HepG2 (cell line): Measurements from ENCODE around the gene OST4. TPM values are rescaled to one million over a fixed set of nuclear protein-coding genes. Genes with fewer than 3 reads are reported as not detected.

Source experiments
- BHLHE40 ChIP-seq: IDR thresholded peaks from 2 replicates; pipeline ENCODE4 v1.6.1; 2011; ENCODE audit warnings: low read length, improper control_type of control experiment
- HES4 ChIP-seq: sonication (generic); formaldehyde crosslinking; IDR thresholded peaks from 2 replicates; pipeline ENCODE4 v1.9.0; 2021; ENCODE audit warnings: mild to moderate bottlenecking, missing genetic modification reagents, borderline replicate concordance
- KLF15 ChIP-seq: sonication (generic); formaldehyde crosslinking; IDR thresholded peaks from 2 replicates; pipeline ENCODE4 v1.8.1; 2023; ENCODE audit warnings: borderline replicate concordance, mild to moderate bottlenecking, inconsistent platforms, missing genetic modification reagents, mixed read lengths
- NFIC ChIP-seq: IDR thresholded peaks from 2 replicates; pipeline ENCODE4 v1.6.1; 2012; ENCODE audit warnings: mild to moderate bottlenecking, low read length, inconsistent platforms
- REXO4 ChIP-seq: sonication (generic); formaldehyde crosslinking; IDR thresholded peaks from 2 replicates; pipeline ENCODE4 v1.8.0; 2022; ENCODE audit warnings: missing genetic modification reagents, mild to moderate bottlenecking, borderline replicate concordance
- SOX13 ChIP-seq, 3 experiments: fragments of 450-650 bp in 1 of 3; sonication (generic) in 1 of 3; formaldehyde crosslinking in 1 of 3; IDR thresholded peaks in 2 of 3; conservative IDR thresholded peaks in 1 of 3; 2 replicates each; pipeline versions ENCODE4 v1.5.0 to v1.6.1; 2016 to 2020; ENCODE audit warnings: antibody characterized with exemption in 1 of 3, mild to moderate bottlenecking in 1 of 3, missing compliant biosample characterization in 1 of 3, missing genetic modification reagents in 1 of 3, moderate library complexity in 1 of 3
- THAP8 ChIP-seq: sonication (generic); formaldehyde crosslinking; IDR thresholded peaks from 2 replicates; pipeline ENCODE4 v1.5.1; 2020; ENCODE audit warnings: missing genetic modification reagents, mild to moderate bottlenecking, borderline replicate concordance
- ZNF501 ChIP-seq: sonication (generic); formaldehyde crosslinking; IDR thresholded peaks from 2 replicates; pipeline ENCODE4 v1.5.1; 2020; ENCODE audit warnings: mild to moderate bottlenecking, moderate library complexity, missing genetic modification reagents
- ZNF589 ChIP-seq: sonication (generic); formaldehyde crosslinking; conservative IDR thresholded peaks from 2 replicates; pipeline ENCODE4 v1.8.0; 2022; ENCODE audit warnings: mild to moderate bottlenecking, moderate library complexity, missing genetic modification reagents
- ZNF780A ChIP-seq: sonication (generic); formaldehyde crosslinking; IDR thresholded peaks from 2 replicates; pipeline ENCODE4 v1.8.0; 2022; ENCODE audit warnings: mild to moderate bottlenecking, missing genetic modification reagents, moderate library complexity
- polyA plus RNA-seq, 8 experiments: library from polyadenylated mRNA; depleted of rRNA in 3 of 8; stranded (reverse) in 7 of 8; unstranded in 1 of 8; fragments of >200 nt; fragmentation: Illumina TruSeq in 4 of 8; extraction: Trizol in 4 of 8; gene quantifications; 2 replicates each; pipeline versions ENCODE4 v1.2.1 to v1.2.3, GENCODE V29; 2011 to 2016; ENCODE audit warnings: low read depth in 4 of 8, missing spikeins in 1 of 8, mixed read lengths in 1 of 8; ENCODE audit not compliant: insufficient read depth in 1 of 8
- total RNA-seq, 5 experiments: library from RNA; depleted of rRNA; stranded (reverse); fragments of >200 nt; fragmentation: Illumina TruSeq; extraction: Trizol; gene quantifications; 2 replicates each; pipeline ENCODE4 v1.2.3, GENCODE V29; 2016; ENCODE audit warnings: low read depth in 1 of 5
- TF ChIP-seq, protein P1 (sequence below): sonication (generic); formaldehyde crosslinking; IDR thresholded peaks from 2 replicates; pipeline ENCODE4 v1.4.0; 2020; ENCODE audit warnings: missing genetic modification reagents, mild to moderate bottlenecking, borderline replicate concordance
- TF ChIP-seq, protein P2 (sequence below): sonication (generic); formaldehyde crosslinking; IDR thresholded peaks from 2 replicates; pipeline ENCODE4 v1.5.0; 2020; ENCODE audit warnings: mild to moderate bottlenecking, missing genetic modification reagents, borderline replicate concordance

OST4 gene
- total and polyA plus RNA-seq, 2 of the 13 experiments (the other 11 are each of a cell fraction or from before 2014, with no cell fraction given), result 498 to 584 TPM

- TF ChIP-seq KLF15 (CRISPR knock-in tag), result 0 out of 2 replicates have a peak, but pooled peaks have one; percentile 26
- no peak for TF ChIP-seq SOX13 (IDR thresholded peaks at IDR 0.05)
- no peak for TF ChIP-seq SOX13 (CRISPR knock-in tag; conservative IDR thresholded peaks at IDR 0.05 in 1 of 2, IDR thresholded peaks at IDR 0.05 in 1 of 2)
- TF ChIP-seq, protein P1, sequence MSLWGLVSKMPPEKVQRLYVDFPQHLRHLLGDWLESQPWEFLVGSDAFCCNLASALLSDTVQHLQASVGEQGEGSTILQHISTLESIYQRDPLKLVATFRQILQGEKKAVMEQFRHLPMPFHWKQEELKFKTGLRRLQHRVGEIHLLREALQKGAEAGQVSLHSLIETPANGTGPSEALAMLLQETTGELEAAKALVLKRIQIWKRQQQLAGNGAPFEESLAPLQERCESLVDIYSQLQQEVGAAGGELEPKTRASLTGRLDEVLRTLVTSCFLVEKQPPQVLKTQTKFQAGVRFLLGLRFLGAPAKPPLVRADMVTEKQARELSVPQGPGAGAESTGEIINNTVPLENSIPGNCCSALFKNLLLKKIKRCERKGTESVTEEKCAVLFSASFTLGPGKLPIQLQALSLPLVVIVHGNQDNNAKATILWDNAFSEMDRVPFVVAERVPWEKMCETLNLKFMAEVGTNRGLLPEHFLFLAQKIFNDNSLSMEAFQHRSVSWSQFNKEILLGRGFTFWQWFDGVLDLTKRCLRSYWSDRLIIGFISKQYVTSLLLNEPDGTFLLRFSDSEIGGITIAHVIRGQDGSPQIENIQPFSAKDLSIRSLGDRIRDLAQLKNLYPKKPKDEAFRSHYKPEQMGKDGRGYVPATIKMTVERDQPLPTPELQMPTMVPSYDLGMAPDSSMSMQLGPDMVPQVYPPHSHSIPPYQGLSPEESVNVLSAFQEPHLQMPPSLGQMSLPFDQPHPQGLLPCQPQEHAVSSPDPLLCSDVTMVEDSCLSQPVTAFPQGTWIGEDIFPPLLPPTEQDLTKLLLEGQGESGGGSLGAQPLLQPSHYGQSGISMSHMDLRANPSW (CRISPR knock-in tag), result no peak
- TF ChIP-seq ZNF780A (CRISPR knock-in tag), result no peak
- no peak; the same call in none of the 2 replicates for TF ChIP-seq ZNF501
- TF ChIP-seq NFIC, result no peak
- no peak for TF ChIP-seq REXO4 (CRISPR knock-in tag)
- no peak for TF ChIP-seq ZNF589 (CRISPR knock-in tag)
- TF ChIP-seq THAP8 (CRISPR knock-in tag), result no peak
- TF ChIP-seq BHLHE40, result no peak
- 0 out of 2 replicates have a peak, but pooled peaks have one; percentile 0 for TF ChIP-seq HES4
- TF ChIP-seq, protein P2, sequence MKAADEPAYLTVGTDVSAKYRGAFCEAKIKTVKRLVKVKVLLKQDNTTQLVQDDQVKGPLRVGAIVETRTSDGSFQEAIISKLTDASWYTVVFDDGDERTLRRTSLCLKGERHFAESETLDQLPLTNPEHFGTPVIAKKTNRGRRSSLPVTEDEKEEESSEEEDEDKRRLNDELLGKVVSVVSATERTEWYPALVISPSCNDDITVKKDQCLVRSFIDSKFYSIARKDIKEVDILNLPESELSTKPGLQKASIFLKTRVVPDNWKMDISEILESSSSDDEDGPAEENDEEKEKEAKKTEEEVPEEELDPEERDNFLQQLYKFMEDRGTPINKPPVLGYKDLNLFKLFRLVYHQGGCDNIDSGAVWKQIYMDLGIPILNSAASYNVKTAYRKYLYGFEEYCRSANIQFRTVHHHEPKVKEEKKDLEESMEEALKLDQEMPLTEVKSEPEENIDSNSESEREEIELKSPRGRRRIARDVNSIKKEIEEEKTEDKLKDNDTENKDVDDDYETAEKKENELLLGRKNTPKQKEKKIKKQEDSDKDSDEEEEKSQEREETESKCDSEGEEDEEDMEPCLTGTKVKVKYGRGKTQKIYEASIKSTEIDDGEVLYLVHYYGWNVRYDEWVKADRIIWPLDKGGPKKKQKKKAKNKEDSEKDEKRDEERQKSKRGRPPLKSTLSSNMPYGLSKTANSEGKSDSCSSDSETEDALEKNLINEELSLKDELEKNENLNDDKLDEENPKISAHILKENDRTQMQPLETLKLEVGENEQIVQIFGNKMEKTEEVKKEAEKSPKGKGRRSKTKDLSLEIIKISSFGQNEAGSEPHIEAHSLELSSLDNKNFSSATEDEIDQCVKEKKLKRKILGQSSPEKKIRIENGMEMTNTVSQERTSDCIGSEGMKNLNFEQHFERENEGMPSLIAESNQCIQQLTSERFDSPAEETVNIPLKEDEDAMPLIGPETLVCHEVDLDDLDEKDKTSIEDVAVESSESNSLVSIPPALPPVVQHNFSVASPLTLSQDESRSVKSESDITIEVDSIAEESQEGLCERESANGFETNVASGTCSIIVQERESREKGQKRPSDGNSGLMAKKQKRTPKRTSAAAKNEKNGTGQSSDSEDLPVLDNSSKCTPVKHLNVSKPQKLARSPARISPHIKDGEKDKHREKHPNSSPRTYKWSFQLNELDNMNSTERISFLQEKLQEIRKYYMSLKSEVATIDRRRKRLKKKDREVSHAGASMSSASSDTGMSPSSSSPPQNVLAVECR (CRISPR knock-in tag), result no peak
Measured at GRCh38 chr2:27071990-27072830, 756 bp upstream of the OST4 start (continued).
